GM12891 (cell line): ENCODE data around the gene ZNF469.

Experiments
- POLR2A ChIP-seq: IDR thresholded peaks from 2 replicates; pipeline ENCODE4 v1.6.1; 2011; ENCODE audit warnings: low read depth, low read length, control low read depth
- POLR2AphosphoS5 ChIP-seq: IDR thresholded peaks from 2 replicates; pipeline ENCODE4 v1.6.1; 2011; ENCODE audit warnings: low read depth, low read length, control low read depth
- TAF1 ChIP-seq: IDR thresholded peaks from 2 replicates; pipeline ENCODE4 v1.6.1; 2011; ENCODE audit warnings: low read depth, low read length, control low read depth

GRCh38 chr16:88404769-88405168 is 22.0 kb downstream of the ZNF469 start:
- TF ChIP-seq POLR2A: no peak
- no peak for TF ChIP-seq TAF1
- no peak for TF ChIP-seq POLR2AphosphoS5
